IPS-18a (cell line): ENCODE data around the gene ZNF148.
"Not testable (repeated sequence)": the region's sequence is repeated elsewhere in the genome, so short reads cannot be mapped to it uniquely, and the experiment has no call there.

ENCODE experiments used
- H3K27ac ChIP-seq: one replicate; pipeline ENCODE4 v1.5.1; 2013; ENCODE audit warnings: low read length
- H3K27me3 ChIP-seq: one replicate; pipeline ENCODE4 v1.6.1; 2013; ENCODE audit warnings: mild to moderate bottlenecking, low read length; ENCODE audit not compliant: control insufficient read depth, insufficient read depth
- H3K36me3 ChIP-seq: one replicate; pipeline ENCODE4 v1.6.1; 2013; ENCODE audit warnings: low read depth, low read length; ENCODE audit not compliant: control insufficient read depth
- H3K4me1 ChIP-seq: one replicate; pipeline ENCODE4 v1.6.1; 2013; ENCODE audit warnings: low read depth, low read length; ENCODE audit not compliant: control insufficient read depth
- H3K4me3 ChIP-seq: one replicate; pipeline ENCODE4 v1.5.1; 2013; ENCODE audit warnings: low read length
- H3K9ac ChIP-seq: one replicate; pipeline ENCODE4 v1.6.1; 2013; ENCODE audit warnings: mild to moderate bottlenecking, low read length, moderate library complexity
- H3K9me3 ChIP-seq: one replicate; pipeline ENCODE4 v1.6.1; 2013; ENCODE audit warnings: low read depth, low read length; ENCODE audit not compliant: control insufficient read depth

The ZNF148 gene

GRCh38 chr3:125351152-125351551, 24.0 kb downstream of the ZNF148 start:
- Histone ChIP-seq H3K4me1 (no peaks in the 10 kb centered on the region), H3K4me3 (no peak overlapping the region), H3K27ac (no peak overlapping the region)

GRCh38 chr3:125350597-125350996, 24.5 kb downstream of the ZNF148 start:
- no peak overlapping the region for H3K27ac ChIP-seq
- H3K4me3 ChIP-seq: no peak overlapping the region
- H3K9me3 ChIP-seq: no peaks in the 10 kb centered on the region
- no peaks in the 10 kb centered on the region for H3K27me3 ChIP-seq
- H3K4me1 ChIP-seq: no peaks in the 10 kb centered on the region
- H3K36me3 ChIP-seq: no peaks in the 10 kb centered on the region
- H3K9ac ChIP-seq: no peak overlapping the region

More at GRCh38 chr3:125351152-125351551, 24.0 kb downstream of the ZNF148 start:
- Histone ChIP-seq H3K36me3 (no peaks in the 10 kb centered on the region), H3K9ac (no peak overlapping the region), H3K27me3 (no peaks in the 10 kb centered on the region), H3K9me3 (no peaks in the 10 kb centered on the region)

- Histone ChIP-seq H3K36me3 (no peaks in the 10 kb centered on the region), H3K9ac (no peak overlapping the region), H3K27ac (no peak overlapping the region), H3K9me3 (no peaks in the 10 kb centered on the region), H3K4me1 (no peaks in the 10 kb centered on the region), H3K27me3 (no peaks in the 10 kb centered on the region), H3K4me3 (no peak overlapping the region)
These were observed 25.5 kb downstream of the ZNF148 start for GRCh38 chr3:125349556-125350165.

- Histone ChIP-seq H3K4me1 (no peaks in the 10 kb centered on the region), H3K9me3 (no peaks in the 10 kb centered on the region), H3K4me3 (no peak overlapping the region), H3K27ac (no peak overlapping the region), H3K27me3 (no peaks in the 10 kb centered on the region), H3K36me3 (no peaks in the 10 kb centered on the region), H3K9ac (no peak overlapping the region)
These were observed 26.1 kb downstream of the ZNF148 start for GRCh38 chr3:125349055-125349454.

GRCh38 chr3:125343367-125343766, 31.8 kb downstream of the ZNF148 start:
- H3K9ac ChIP-seq, H3K4me1 ChIP-seq, H3K27me3 ChIP-seq, H3K27ac ChIP-seq, H3K36me3 ChIP-seq, H3K4me3 ChIP-seq, H3K9me3 ChIP-seq: not testable (repeated sequence)

GRCh38 chr3:125340121-125340520, 35.0 kb downstream of the ZNF148 start:
- no peak overlapping the region for H3K9ac ChIP-seq
- no peaks in the 10 kb centered on the region for H3K4me1 ChIP-seq
- no peaks in the 10 kb centered on the region for H3K36me3 ChIP-seq
- H3K27me3 ChIP-seq: no peaks in the 10 kb centered on the region
- peaks cover 9% of the 10 kb centered on the region for H3K9me3 ChIP-seq
- no peak overlapping the region for H3K4me3 ChIP-seq
- H3K27ac ChIP-seq: no peak overlapping the region

GRCh38 chr3:125337506-125337905, 37.6 kb downstream of the ZNF148 start:
- Histone ChIP-seq H3K27me3 (no peaks in the 10 kb centered on the region), H3K4me1 (no peaks in the 10 kb centered on the region), H3K9me3 (peaks cover 5% of the 10 kb centered on the region), H3K36me3 (no peaks in the 10 kb centered on the region), H3K27ac (no peak overlapping the region), H3K4me3 (no peak overlapping the region), H3K9ac (no peak overlapping the region)

- Histone ChIP-seq H3K9me3 (peaks cover 2% of the 10 kb centered on the region), H3K4me3 (no peak overlapping the region), H3K36me3 (no peaks in the 10 kb centered on the region), H3K27ac (no peak overlapping the region), H3K4me1 (no peaks in the 10 kb centered on the region), H3K27me3 (no peaks in the 10 kb centered on the region), H3K9ac (no peak overlapping the region)
These were observed 40.2 kb downstream of the ZNF148 start for GRCh38 chr3:125334675-125335560.

GRCh38 chr3:125332504-125332903, 42.6 kb downstream of the ZNF148 start:
- Histone ChIP-seq H3K4me3 (no peak overlapping the region), H3K4me1 (no peaks in the 10 kb centered on the region), H3K9me3 (no peaks in the 10 kb centered on the region), H3K36me3 (no peaks in the 10 kb centered on the region), H3K27ac (no peak overlapping the region), H3K9ac (no peak overlapping the region), H3K27me3 (no peaks in the 10 kb centered on the region)

- Histone ChIP-seq H3K27me3 (no peaks in the 10 kb centered on the region), H3K36me3 (no peaks in the 10 kb centered on the region), H3K4me3 (no peak overlapping the region), H3K4me1 (no peaks in the 10 kb centered on the region), H3K9ac (no peak overlapping the region), H3K27ac (no peak overlapping the region), H3K9me3 (no peaks in the 10 kb centered on the region)
These were observed 43.9 kb downstream of the ZNF148 start for GRCh38 chr3:125331243-125331642.

GRCh38 chr3:125326957-125327356, 48.2 kb downstream of the ZNF148 start:
- no peaks in the 10 kb centered on the region for H3K36me3 ChIP-seq
- no peak overlapping the region for H3K4me3 ChIP-seq
- H3K9ac ChIP-seq: no peak overlapping the region
- H3K9me3 ChIP-seq: no peaks in the 10 kb centered on the region
- H3K27me3 ChIP-seq: no peaks in the 10 kb centered on the region
- H3K27ac ChIP-seq: no peak overlapping the region
- no peaks in the 10 kb centered on the region for H3K4me1 ChIP-seq

- no peaks in the 10 kb centered on the region for H3K27me3 ChIP-seq
- H3K36me3 ChIP-seq: no peaks in the 10 kb centered on the region
- H3K27ac ChIP-seq: no peak overlapping the region
- no peak overlapping the region for H3K9ac ChIP-seq
- no peaks in the 10 kb centered on the region for H3K4me1 ChIP-seq
- H3K4me3 ChIP-seq: no peak overlapping the region
- no peaks in the 10 kb centered on the region for H3K9me3 ChIP-seq
These were observed 49.4 kb downstream of the ZNF148 start for GRCh38 chr3:125325746-125326145.
